ENCODE measurements around the gene KCNJ14. TPM values are rescaled to one million over a fixed set of nuclear protein-coding genes. Genes with fewer than 3 reads are reported as not detected.
A peak's percentile ranks its signal among the peaks of the same experiment; 100 is the strongest.

The KCNJ14 gene
- total RNA-seq, 1 donor from 2014 or later, result 1.0 TPM

GRCh38 chr19:48445256-48445605 is 10.1 kb upstream of the KCNJ14 start:
- DNase-seq (ENCODE audit: low spot score), result no peak

DNA sequence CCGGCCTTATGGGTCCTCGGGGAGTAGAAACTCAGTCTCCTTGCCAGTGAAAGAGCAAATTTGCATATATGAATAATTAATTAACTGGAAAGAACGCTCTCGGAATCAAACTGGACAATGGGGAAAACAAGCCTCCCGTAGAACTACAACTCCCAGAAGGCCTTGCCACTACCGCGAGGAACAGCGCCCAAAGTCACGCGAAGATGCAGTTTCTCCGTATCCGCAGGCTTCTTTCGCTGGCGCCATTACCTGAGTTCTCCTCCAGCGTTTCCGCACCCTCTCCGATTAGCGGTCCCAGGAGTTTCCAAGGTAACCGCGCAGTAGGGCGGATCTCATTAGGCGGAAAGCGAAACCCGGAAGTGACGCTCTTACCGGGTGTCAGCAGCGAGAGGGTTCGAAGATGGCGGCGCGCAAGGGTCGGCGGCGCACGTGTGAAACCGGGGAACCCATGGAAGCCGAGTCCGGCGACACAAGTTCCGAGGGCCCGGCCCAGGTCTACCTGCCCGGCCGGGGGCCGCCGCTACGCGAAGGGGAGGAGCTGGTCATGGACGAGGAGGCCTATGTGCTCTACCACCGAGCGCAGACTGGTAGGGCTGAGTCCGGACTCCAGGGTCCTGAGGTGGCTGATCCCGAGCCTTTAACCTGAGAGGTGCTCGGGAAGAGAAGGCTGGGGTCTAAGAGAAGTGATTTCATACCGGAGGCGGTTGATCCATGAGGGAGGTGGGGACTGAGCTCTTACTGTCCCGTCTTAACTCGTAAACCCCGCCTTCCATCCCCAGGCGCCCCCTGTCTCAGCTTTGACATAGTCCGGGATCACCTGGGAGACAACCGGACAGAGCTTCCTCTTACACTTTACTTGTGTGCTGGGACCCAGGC is 9.5 kb upstream of the KCNJ14 start, which contains the start of gene GRWD1:
TSS of gene GRWD1 (plus strand) at position 378 of the 876 bp plus-strand sequence. CDS start at position 401, 23 bp downstream.
- DNase-seq (ENCODE audit: low spot score), result peak; percentile 94

- DNase-seq (ENCODE audit: low spot score), result no peak
These were observed 8.8 kb upstream of the KCNJ14 start for GRCh38 chr19:48446579-48446978.

GRCh38 chr19:48448563-48448962 is 6.8 kb upstream of the KCNJ14 start:
- DNase-seq (ENCODE audit: low spot score), result no peak

DNA sequence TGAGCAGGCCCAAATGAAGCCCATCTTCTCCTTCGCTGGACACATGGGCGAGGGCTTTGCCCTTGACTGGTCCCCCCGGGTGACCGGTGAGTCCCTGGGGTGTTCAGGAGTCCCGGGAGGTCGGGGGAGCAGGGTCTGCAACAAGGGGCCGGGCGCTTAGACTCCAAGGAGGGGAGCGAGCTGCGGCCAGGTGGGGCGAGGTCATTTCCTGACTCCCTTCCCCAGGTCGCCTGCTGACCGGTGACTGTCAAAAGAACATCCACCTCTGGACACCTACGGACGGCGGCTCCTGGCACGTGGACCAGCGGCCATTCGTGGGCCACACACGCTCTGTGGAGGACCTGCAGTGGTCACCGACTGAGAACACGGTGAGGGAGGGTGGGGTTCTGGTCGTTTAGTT is 4.9 kb upstream of the KCNJ14 start:
- no peak for DNase-seq (ENCODE audit: low spot score)

- no peak for DNase-seq (ENCODE audit: low spot score)
These were observed 4.5 kb upstream of the KCNJ14 start for GRCh38 chr19:48450863-48451262.

- DNase-seq (ENCODE audit: low spot score), result no peak
These were observed 3.8 kb upstream of the KCNJ14 start for GRCh38 chr19:48451624-48452023.

- DNase-seq (ENCODE audit: low spot score), result no peak
These were observed 2.8 kb upstream of the KCNJ14 start for GRCh38 chr19:48452289-48453190.

DNA sequence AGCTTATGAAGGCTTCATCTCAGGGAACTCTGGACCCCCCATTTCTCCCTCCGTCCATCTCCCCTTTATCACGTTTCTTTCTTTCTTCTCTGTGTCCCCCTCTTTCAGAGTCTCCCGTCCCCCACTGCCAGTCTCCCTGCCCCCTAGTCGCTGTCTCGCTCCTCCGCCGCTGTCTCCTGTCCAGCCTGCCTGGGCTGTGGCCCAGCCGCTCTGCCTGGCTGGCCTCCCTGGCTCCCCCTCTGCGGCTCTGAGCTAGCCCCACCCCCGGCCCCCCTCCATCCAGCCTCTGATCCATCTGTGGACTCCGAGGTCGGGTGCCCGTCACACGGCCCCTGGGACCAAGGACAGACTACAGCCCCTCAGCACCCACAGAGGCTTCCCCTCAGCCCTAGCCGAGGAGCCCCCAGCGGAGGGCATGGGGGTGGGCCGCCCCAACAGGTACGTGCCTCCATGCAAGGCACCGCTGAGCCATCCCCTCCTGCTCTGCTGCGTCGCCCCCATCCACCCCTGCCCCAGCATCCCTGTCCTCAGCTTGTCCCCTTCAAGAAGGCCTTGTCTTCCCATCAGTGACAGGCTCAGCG is 1.1 kb upstream of the KCNJ14 start:
- no peak for DNase-seq (ENCODE audit: low spot score)

GRCh38 chr19:48455908-48456562 is 661 bp downstream of the KCNJ14 start:
- no peak for DNase-seq (ENCODE audit: low spot score)

- no peak for DNase-seq (ENCODE audit: low spot score)
These were observed 1.5 kb downstream of the KCNJ14 start for GRCh38 chr19:48456864-48457263.

DNA sequence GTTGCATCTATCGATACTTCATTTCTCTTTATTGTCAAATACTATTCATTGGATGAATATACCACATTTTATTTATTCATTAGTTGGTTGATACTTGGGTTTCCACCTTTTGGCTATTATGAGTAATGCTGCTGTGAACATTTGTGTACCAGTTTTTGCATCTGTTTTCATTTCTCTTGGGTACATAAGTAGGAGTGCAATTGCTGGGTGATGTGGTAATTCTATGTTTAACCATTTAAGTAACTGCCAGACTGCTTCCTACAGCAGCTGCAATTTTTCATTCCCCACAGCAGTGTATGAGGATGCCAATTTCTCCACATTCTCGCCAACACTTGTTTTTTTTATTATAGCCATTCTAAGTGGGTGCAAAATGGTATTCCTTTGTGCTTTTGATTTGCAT is 2.6 kb downstream of the KCNJ14 start:
- DNase-seq (ENCODE audit: low spot score), result no peak

- no peak for DNase-seq (ENCODE audit: low spot score)
These were observed 6.2 kb downstream of the KCNJ14 start for GRCh38 chr19:48461651-48461981.

DNA sequence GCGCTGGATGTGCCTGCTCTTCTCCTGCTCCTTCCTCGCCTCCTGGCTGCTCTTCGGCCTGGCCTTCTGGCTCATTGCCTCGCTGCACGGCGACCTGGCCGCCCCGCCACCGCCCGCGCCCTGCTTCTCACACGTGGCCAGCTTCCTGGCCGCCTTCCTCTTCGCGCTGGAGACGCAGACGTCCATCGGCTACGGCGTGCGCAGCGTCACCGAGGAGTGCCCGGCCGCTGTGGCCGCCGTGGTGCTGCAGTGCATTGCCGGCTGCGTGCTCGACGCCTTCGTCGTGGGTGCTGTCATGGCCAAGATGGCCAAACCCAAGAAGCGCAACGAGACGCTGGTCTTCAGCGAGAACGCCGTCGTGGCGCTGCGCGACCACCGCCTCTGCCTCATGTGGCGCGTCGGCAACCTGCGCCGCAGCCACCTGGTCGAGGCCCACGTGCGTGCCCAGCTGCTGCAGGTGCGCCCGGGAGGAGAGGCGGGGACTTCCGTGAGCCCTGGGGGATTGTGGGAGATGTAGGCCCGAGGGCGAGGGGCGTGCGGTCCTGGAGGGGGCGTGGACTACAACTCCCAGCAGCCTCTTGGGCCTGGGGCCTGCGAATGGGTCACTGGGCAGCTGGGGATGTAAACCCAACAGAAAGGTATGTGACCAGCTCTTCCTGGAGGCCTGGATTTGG is 6.7 kb downstream of the KCNJ14 start:
- no peak for DNase-seq (ENCODE audit: low spot score)

DNA sequence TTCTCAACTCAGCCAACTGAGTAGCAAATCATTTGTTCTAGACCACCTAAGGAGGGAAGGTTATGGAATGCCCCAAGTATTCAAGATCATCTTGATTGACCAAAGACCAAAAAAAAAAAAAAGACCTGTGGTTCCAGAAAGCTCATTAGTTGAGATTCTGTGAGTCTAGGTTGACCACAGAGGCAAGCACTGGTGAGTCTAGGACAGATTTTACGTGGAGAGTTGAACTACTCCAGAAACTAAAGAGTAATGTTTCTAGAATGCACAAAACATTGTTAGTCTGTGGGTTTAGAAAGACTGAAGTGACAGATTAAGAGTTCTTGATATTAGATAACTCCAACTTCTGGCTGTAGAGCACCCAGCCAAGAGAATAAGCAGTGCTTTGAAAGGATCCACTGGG is 9.8 kb downstream of the KCNJ14 start:
- no peak for DNase-seq (ENCODE audit: low spot score)

GRCh38 chr19:48466561-48467325 is 11.4 kb downstream of the KCNJ14 start:
- DNase-seq (ENCODE audit: low spot score), result no peak

GRCh38 chr19:48468772-48469288 is 13.5 kb downstream of the KCNJ14 start:
- DNase-seq (ENCODE audit: low spot score), result peak; percentile 100

GRCh38 chr19:48469289-48469881 is 14.0 kb downstream of the KCNJ14 start, which contains the start of gene CYTH2:
Gene CYTH2, plus strand, starts transcription at chr19:48469369. Its CDS starts 139 bp downstream, at chr19:48469508.
- DNase-seq (ENCODE audit: low spot score), result peak; percentile 95
